DLD1 (cell line): ENCODE data around the gene HPS1.

ENCODE experiments used
- in situ Hi-C: cut with HindIII; loops from 2 replicates; pipeline ENCODE4 v1.10.0; 2017; ENCODE audit warnings: low sequenced_read_pairs

Gene HPS1

DNA sequence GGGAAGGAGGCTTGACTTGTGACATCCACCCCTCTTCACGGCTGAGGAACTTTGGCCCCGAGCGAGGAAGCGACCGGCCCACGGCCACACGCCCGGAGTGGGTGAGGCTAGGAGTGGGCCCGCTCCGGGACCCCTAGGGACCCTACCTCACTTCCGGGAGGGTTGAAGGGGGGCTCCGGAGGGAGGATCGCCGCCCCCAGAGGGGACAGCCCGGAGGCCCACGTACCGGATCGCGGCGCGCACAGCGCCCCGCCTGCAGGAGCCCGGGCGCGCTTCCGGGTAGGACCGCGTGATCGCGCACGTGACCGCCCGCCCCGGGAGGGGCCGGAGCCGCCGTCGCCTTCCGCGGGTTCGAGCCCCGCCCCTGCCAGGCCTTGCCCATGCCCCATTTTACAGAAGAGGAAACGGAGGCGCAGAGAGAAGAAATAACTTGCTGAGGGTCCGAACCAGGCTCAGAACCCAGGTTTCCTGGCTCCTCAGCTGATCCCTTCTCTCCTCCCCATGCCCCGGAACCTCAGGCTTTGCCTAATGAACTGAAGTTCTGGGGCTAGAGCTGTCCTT is at the start of gene HPS1:
TSS of gene HPS1 (minus strand) at position 275 of the 561 bp plus-strand sequence. CDS start 3,695 bp downstream, outside the sequence.
- in situ Hi-C loops = no loop called here

DNA sequence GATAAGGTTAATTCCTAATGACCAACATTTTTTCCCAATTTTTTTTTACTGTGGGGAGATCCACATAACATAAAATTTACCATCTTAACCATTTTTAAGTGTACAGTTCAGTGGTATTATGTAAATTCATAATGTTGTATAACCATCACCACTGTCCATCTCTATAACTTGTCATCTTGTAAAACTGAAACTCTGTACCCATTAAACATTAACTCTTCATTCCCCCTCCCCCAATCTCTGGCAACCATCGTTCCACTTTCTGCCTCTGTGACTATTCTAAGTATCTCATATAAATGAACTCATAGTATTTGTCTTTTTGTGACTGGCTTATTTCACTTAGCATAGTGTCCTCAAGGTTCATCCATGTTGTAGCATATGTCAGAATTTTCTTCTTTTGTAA is 46.0 kb upstream of the HPS1 start:
- in situ Hi-C loops = no loop called here

- in situ Hi-C loops = no loop called here
Measured at GRCh38 chr10:98489561-98490481, 43.1 kb upstream of the HPS1 start.

DNA sequence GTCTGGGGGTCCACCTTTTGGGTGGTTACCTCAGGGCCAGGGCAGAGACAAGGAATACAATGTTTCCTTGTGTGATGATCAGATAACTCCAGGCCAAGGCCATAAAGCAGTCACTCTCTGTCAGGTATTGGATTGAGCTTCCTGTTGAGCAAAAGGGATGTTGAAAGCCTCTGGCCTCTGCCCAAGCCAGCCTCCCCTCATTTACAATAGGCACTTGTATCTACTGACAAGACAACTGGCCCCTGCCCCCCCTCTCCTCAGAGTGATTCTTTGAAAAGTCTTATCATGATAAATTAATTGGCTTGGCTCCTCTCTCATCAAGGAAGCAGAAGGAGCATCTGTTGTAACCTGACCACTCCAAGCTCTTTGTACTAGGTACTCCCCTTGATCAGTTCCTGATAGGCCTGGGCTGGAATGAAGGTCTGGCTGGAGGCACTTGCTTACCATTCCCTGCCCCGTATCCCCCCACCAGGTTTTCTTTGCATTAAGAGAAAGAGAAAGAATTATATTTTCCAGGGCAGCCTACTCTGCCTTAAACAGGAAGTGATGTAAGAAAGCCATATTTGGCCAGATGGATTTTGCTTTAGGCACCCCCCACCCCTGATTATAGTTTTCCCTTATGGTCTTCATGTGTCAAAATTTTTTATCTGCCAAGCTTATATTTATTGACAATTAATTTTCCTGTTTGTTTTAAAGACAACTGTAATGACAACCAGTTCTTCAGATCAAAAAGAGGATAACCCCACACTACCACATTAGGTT is 42.1 kb upstream of the HPS1 start:
- in situ Hi-C loops = no loop called here

DNA sequence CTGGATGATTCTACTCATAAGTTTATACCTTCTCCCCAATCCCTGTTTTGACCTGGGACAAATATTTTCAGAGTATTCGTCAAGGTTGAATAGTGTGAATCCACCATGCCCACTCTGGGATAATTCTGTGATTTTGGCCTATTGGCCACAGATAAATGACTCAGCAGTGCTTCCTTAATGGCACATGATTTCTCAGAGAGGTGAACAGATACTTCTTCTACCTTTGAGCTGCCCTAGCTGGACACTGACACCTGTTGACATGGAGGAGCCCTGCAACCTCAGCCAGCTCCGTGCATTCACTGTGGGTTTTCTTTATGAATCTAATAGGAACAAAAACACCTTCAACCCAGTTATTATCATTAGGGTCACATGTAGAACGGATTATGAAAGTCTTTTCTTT is 40.9 kb upstream of the HPS1 start:
- in situ Hi-C loops = no loop called here

DNA sequence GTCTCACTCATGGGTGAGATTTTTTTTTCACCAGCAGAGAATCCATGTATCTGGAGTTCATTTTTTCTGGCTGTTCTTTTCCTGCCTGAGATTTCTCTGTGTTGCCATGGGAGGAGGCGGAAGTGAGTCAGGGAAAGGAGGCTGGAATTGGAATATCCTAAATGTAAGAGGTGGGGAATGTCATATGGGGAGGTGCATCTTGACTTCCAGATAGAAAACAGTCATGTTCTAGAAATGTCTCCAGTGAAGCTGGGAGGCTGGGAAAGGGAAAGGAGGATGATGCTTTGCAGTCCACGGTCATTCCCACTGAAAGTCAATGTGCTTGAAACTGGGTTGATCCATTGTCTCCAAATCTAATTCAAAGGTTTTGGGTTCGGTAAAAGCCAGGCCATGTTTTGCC is 39.7 kb upstream of the HPS1 start:
- in situ Hi-C loops = no loop called here

GRCh38 chr10:98485959-98486358 is 39.2 kb upstream of the HPS1 start:
- in situ Hi-C loops = no loop called here

DNA sequence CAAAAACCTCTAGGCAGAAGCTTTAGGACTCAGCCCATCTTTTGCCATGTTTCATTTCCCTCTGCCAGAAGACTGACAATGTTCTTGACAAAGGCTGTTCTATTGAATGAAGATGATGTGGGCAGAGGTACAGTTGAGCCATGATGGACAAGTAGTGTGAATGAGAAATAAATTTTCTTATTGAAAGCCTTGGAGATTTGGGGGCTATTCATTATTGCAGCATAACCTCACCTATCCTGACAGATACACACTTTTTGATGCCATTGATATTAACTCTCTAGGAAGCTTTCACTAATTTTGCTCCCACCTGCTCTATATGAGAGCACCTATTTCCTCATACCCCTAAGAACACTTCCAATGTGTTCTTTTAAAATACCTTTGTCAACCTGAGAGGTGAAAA is 36.9 kb upstream of the HPS1 start:
- in situ Hi-C loops = no loop called here

- in situ Hi-C loops = no loop called here
Measured at GRCh38 chr10:98482096-98482495, 35.4 kb upstream of the HPS1 start.

DNA sequence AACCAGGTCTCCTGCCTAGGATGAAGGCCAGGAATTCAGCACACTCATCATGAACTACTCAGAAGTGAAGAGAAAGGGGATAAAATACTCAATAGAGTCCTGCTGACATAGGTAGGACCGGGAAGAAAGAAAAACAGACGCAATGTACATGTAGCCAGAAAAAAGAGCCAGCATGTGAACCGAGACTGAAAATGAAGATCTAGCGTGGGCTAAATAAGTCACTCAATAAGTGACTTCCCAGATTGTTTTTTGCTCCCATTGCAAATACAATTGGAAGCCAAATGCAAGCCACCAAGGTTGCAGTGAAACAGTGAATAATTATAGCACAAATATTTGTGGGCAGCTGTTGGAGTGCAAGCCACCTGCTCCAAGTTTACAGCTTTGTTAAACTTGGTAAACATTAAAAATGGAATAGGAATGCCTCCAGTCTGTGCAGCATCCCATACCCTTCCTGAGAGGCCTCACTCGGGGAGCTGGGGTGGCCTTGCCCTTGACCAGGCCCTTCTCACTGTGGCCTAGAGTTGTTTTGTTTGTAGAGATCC is 34.7 kb upstream of the HPS1 start:
- in situ Hi-C loops = no loop called here

- in situ Hi-C loops = no loop called here
Measured at GRCh38 chr10:98478430-98479222, 31.9 kb upstream of the HPS1 start.

DNA sequence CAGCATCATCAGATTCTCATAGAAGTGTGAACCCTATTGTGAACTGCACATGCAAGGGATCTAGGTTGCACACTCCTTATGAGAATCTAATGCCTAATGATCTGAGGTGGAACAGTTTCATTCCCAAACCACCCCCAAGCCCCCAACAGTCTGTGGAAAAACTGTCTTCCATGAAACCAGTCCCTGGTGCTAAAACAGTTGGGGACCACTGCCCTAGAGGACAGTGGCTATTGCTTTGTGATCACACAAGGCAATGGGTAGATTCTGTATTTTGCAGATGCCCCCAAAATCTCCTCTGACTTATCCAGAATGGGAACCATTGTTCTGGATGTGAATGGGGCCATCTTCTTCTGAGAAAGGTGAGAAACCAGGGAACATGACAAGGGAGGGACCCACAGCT is 31.1 kb upstream of the HPS1 start:
- in situ Hi-C loops = no loop called here

- in situ Hi-C loops = no loop called here
Measured at GRCh38 chr10:98474628-98475027, 27.9 kb upstream of the HPS1 start.

DNA sequence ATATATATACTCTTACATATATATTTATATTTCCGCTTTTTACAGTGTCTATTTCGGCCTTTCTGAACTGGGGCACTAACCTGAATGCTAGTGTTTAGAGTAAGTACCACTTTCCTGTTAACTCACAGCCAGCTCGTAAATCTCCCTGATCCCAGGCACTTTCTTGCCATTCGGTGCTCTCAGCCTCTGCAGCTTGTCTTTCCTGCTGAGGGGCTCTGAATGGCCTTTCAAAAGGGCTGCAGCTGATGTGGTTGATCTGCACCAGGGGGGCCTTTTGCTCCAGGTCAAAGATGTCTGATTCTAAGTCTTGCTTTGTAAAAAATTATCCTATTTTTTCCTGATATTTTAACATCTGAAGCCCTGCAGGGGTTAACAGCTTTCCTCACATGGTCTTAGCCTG is 25.5 kb upstream of the HPS1 start:
- in situ Hi-C loops = no loop called here

GRCh38 chr10:98470850-98471249 is 24.1 kb upstream of the HPS1 start:
- in situ Hi-C loops = no loop called here

- in situ Hi-C loops = no loop called here
Measured at GRCh38 chr10:98469001-98469931, 22.5 kb upstream of the HPS1 start.

DNA sequence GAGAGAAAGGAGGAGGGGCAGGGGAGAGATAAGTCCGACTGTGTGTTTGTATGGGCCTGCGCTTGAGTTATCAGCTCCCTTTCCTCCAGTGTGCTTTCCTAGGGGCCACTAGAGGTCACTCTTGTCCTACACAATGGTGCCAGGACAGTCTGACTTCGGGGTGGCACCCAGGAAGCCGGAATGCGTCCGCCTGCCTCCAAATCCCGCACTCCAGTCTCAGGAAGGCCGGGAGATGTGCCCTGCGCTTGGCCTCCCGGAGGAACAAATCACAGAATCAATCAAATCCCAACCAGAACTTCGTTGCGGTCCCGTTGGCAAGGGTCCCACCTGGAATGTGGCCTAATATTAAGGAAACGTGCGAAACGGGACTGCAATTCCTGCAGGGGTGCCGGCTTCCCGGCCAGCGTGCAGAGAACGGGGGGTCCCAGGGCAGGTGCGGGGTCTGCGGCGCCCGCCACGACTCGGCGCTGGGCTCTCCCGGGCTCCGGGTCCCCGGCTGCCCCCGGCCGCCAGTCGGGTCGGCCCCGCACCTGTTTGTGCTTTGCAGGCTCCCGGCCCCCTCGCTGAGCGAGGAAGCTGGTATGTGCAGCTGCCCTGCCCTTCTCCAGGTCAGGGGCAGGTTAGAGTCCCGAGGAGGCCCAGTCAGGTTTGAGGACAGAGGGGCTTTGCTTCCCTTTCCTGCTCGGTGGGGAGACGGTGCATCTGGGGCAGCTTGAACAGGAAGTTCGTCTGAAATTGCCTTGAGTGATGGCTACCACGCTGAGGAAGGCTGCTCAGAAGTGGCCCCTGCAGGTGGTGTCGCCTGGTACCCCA is 21.0 kb upstream of the HPS1 start:
- in situ Hi-C loops = no loop called here

DNA sequence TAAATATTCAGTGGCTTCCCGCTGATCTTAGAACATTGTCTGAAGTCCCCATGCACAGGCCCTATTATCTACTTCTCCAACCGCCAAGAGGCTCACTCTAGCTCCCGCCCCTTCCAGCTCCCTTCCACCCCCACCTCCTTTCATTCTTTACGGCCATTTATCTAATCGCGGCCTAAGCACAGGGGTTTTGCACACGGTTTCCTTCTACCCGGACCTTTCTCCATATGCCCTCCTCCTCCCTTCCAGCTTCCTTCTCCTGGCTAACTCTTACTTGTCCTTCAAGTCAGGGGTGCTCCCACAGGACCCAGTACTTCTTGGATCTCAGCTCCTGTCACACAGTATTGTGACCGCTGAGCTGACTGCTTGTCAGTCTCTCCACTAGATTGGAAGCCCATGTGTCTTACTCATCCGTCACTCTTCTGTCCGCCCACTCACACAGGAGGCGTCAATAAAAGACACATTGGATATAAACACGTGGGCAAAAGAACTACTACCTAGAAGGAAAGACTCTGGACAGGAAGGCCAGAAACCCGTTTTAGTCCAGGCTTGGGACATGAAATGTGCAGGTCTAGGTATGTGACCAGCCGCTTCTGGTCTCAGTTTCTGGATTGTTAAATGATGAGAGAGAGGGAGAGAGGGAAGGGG is 20.2 kb upstream of the HPS1 start:
- in situ Hi-C loops = no loop called here
